DMS153 treated with DMSO at 0.1 percent for 48 hours (cell line): ENCODE data around the gene ZNF326.
"Not testable (repeated sequence)": the region's sequence is repeated elsewhere in the genome, so short reads cannot be mapped to it uniquely, and the experiment has no call there.

ENCODE experiments used
- DNase-seq: peaks from one replicate; lab custom pipeline; 2025; ENCODE audit not compliant: unreplicated experiment; lab: John Stamatoyannopoulos, UW

ZNF326 gene

DNA sequence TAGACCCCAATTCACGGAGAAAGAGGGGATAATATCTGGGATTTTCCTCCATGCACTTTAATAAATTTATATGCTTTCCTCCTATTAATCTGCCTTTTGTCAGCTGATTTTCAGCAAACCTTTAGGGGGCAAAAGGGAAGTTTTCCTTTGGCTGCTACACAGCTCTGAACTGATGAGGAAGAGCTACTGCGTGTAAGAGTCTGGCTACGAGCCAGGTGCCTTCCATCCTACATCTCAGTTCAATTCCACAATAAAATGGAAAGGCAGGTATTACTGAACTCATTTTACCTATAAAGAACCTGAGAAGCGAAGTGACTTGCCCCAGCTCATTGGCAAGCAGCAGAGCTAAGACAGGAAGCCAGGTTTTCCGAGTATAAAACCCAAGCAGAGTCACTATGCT lies 28.3 kb upstream of the ZNF326 start:
- no peak for DNase-seq

DNA sequence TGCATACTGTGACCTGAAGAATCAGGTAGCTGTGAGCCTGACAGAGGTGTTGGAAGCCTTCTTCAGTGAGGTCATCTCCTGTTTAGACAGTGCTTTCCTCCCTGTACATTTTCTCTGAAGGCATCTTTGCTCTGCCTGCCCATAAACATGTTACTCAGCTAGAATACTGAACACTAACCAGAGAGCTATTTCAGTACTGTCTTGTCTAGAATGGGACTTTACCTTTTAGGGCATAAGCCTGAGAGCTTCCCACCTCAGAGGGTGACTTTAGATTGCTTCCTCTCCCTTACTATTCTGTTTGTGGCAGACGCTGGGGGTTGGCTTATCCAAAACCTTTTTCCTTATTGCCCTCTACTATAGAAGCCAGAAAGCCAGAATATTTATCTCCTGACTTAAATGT lies 23.3 kb upstream of the ZNF326 start:
- DNase-seq, result no peak

DNA sequence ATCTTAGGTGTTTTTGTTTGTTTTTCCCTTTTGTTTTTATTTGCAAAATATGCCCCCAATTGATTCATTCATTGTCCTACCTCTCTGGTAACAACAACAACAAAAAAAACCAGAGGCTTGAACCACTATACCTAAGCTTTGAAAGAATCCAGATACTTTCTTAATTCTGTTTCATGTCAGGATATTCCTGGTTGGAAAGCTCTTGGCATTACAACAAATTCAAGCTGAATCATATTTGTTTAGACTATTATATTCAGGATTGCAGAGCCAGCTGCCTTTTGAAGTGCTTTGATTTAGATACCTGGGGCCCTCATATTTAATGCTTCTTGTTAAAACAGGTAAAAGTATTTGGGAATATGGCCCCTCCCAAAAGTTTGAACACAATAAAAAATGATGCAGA lies 22.9 kb upstream of the ZNF326 start:
- DNase-seq, result no peak

DNA sequence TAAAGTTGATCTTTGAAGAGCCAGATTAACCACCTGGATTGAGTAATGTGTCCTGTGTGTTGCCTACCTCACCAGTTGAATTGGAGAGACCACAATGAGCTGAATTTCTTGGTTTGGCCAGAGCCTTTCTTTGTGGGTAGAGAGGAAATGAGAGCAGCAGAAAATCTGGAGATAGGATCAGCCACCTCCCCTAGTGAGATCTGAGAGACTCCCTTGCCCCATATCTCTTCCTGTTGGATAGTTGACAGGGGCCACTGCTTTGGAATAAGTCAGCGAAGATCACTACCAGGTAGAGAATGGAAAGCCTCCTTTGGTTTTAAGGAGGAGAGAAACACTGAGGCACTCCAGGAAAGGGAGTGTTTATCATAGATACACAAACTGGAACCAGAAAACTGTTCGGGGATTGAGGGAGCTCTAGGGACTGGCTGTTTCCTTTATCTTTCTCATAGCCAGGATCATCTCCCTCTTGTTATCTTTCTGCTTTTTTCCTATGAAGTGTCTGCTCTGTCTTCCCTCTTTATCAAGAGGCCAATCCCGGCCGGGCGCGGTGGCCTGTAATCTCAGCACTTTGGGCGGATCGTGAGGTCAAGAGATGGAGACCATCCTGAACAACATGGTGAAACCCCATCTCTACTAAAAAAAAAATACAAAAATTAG lies 21.3 kb upstream of the ZNF326 start:
- DNase-seq, result no peak

DNA sequence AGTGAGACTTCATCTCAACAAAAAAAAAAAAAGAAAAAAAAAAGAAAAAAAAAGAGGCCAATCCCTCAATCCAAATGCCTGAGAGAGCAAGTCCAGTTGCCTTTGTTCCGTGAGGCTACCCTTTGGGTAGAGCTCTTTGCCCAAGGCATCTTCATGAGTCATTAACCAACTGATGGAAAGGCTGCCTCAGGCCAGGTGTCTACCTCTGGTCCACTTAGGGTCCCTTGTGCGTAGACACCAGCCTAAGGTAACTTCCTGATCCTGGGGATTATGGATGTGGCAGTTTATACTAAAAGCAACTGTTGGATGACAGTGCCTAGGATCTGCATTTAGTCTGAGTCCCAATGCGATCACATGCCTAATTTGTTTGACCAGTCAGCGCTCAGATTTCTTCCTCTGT lies 20.7 kb upstream of the ZNF326 start:
- DNase-seq, result no peak

DNA sequence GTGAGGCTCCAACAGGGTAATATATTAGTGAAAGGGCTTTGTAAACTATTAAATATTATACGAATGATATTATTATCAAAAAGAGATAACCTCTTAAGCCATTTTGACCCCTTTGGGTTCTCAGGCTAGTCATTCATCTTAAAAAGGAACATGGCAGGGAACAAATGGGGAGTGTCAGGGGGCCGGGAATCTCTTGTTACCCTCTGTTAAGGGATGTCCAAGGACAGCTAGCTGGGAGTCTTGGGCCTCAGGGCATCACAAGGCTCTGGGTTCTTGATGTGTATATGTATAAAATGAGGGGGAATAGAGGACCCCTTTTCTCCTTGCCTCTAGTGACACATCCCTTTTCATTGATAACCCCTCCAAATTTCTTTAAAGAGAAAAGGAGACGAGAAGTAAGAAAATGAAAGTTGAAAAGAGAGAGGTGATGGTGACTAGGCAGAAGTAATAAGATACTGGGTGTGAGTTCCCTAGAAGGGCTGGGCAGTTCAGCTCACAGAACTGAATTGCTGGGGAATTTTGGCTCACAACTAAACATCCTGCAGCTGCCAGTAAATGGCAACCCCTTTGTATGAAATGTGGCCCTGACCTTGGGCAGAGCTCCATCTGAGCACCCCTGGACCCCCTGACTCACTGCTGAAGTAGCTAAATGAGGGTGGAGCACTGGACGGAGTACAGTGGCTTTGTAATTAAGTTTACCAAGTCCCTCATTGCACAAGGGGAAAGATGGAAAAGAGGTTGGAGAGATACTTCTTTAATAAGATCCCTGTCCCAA lies 20.0 kb upstream of the ZNF326 start:
- DNase-seq, result no peak

DNA sequence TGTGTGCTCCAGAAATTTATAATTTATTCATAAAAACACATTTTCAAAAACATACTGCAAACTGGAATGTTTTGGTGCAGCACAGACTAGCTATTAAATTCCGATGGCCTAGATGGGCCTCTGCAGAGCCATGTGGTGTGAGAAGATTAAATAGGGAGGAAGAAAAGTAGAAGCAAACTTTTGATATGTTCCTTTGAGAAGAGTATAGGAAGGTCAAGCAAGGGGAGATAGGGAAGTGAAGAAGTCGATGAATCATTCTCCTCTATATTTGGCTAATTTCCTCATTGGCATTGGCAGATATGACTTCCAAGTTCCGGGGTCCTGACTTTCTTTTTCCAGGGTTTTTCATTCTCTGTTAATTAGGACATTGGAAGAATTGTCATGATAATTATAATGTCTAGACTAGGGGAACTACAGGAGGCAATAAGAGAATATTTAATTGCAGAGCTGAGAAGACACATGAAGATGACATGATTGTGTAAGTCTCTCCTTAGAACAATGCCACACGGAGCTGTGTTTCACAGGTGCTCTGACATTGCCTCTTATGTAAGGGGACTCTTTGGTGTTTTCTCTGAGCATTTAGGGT lies 19.3 kb upstream of the ZNF326 start:
- DNase-seq, result no peak

DNA sequence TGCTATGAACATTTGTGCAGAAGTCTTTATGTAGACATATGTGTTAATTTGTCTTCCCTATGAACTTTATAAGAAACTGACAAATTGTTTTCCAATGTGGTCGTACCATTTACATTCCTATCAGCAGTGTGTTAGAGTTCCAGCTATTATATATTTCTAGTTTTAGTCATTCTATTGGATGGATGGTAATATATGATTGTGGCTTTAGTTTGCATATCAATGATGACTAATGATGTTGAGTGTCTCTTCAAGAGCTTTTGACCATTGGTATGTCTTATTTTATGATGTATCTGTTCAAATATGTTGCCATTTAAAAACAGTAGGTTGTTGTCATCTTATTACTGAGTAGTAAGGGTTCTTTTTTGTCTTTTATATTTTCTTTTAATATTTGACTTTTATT lies 16.2 kb upstream of the ZNF326 start:
- DNase-seq, result no peak

DNA sequence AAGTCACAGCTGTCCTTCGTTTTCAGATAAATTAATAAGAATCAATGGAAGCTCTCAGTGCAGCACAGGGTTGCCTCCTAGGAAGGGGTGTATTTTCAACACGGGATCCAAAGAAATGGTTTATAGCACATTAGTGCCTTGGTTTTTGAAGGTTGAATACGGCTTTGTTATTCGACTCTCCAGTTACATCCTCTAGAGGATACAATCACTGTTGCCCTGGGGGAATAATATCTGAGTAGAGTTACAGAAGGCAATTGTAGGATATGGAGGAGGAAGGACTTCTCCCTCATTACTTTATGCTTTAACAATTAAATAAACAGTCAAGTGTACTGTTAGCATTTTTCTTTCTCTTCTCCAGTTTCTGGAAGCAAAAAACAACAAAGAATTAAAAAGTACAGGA lies 14.3 kb upstream of the ZNF326 start:
- peak; percentile 29 for DNase-seq

DNA sequence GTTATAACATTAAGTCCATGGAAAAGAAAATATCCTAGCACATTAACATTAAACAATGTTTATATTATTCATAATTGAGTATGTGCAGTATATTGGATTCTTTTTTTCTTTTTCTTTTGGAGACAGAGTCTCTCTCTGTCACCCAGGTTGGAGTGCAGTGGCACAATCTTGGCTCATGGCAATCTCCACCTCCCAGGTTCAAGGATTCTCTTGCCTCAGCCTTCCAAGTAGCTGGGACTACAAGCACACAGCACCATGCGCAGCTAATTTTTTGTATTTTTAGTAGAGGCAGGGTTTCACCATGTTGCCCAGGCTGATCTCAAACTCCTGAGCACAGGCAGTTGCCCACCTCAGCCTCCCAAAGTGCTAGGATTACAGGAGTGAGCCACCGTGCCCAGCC lies 12.1 kb upstream of the ZNF326 start:
- DNase-seq, result not testable (repeated sequence)

DNA sequence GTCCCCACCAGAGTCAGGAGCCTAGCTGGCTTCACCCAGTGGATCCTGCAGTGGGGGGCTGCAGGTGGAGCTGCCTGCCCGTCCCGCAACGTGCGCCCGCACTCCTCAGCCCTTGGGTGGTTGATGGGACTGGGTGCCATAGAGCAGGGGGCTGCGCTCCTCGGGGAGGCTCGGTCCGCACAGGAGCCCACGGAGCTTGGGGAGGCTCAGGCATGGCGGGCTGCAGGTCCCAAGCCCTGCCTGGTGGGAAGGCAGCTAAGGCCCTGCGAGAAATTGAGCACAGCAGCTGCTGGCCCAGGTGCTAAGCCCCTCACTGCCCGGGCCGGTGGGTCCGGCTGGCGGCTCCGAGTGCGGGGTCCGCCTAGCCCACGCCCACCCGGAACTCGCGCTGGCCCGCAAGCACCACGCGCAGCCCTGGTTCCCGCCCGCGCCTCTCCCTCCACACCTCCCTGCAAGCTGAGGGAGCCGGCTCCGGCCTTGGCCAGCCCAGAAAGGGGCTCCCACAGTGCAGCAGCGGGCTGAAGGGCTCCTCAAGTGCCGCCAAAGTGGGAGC lies 10.3 kb upstream of the ZNF326 start:
- not testable (repeated sequence) for DNase-seq

DNA sequence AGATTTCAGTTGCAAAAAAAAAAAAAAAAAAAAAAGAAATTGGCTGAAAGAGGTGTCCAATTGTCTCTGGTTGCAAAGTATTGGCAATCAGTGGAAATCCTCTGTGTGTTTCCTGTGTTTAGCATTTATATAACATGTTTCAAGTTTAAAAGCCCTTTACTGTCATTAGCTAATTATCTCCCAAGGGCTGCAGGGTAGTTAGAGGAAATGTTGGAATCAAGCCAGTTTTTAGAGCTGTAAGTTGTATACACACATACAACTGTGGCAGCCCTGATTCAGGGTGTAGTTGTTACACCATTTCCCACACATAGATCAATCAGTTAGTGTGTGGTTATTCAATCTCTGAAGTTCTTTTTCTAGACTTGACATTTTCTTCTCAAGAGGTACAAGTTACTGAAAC lies 8.9 kb upstream of the ZNF326 start:
- DNase-seq, result peak; percentile 34

DNA sequence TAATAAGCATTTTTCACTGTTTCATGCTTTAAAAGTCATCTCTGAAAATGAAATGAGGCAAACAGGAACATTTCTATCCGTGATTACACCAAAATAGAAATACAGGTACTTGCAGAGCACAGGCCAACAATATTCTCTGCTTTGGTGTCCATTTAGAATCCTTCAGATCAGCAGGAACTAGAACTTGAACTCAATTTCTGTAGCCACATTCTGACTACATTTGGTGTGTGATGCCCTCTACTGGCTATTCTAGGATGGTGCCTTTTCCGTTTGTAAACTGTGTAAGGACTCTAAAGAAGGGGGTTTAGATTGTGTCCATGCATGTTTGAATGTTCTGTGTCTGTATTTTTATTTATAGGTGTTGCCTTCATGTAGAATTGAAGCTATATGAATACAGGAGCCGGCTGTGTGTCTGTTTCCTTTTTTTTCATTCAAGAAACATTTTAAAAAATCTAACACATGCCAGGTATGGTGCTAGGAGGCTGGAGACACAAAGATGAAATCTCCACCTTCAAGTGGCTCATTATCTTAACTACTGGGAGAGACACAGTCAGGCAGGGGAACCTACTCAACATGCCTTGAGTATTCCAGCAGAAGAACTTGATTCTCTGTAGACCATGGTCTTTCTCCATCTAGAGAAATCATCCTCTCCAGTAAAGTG lies 7.6 kb upstream of the ZNF326 start:
- DNase-seq, result peak; percentile 74

DNA sequence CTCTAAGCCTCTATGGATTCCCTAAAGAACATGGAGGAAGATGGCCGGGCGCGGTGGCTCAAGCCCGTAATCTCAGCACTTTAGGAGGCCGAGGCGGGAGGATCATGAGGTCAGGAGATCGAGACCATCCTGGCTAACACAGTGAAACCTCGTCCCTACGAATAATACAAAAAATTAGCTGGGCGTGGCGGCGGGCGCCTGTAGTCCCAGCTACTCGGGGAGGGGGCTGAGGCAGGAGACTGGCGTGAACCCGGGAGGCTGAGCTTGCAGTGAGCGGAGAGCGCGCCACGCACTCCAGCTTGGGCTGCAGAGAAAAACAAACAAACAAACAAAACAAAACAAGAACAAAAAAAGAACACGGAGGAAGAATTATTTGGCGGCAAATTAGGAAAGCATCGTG lies 5.8 kb upstream of the ZNF326 start:
- DNase-seq, result no peak

DNA sequence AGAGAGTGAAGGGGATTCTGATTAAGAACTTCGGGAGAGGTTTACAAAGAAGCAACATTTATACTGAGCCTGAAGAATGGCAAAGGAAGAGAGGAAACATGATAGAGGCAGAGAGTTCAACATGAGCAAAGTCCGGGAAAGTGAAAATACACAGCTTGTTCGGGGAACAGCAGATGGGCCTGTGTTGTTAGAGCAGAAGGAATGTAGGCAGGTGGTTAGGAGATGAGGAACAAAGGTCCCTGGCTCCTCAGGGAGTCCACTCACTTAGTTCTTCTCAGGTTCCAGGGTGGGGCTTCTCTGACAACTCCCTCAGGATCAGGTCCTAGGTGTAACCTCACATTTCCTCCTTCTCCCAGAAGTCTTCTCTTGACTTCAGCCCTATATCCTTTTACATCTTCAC lies 5.1 kb upstream of the ZNF326 start:
- DNase-seq, result no peak

DNA sequence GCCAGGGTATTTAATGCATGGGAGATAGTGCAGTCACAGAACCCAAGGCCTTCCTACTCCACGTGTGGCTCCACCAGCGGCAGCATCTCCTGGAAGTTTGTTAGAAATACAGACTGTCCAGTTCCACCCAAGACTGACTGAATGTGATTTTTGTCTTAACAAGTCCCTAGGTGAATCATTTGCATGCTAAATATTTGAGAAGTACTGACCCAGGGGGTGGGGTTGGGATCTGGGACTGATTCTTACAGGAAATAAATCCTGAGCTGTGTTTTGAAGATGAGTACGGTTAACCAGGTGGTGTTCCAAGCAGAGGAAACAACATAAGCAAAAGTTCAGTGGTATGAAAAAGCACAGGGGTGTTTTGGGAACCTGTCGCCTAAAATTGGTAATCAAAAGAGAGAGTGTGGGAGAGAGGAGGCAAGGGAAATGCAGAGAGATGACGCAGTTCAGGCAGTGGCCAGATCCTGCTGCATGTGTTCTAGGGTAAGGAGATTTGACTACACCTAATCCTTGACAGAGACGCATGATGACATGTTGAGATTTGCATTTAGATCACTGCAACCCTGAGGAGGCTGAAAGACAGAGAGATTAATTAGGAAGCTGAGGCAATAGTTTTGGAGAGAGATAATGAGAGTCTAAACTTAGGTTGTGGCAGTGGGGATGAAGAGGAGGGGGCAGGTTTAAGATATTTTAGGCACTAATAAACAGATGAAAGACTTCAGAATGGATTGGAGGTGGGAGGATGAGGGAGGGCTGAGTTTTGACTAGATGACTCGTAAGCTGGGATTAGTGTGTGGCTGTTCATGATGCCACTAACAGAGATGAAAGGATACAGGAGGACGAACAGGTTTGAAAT lies 3.7 kb upstream of the ZNF326 start:
- DNase-seq, result no peak

DNA sequence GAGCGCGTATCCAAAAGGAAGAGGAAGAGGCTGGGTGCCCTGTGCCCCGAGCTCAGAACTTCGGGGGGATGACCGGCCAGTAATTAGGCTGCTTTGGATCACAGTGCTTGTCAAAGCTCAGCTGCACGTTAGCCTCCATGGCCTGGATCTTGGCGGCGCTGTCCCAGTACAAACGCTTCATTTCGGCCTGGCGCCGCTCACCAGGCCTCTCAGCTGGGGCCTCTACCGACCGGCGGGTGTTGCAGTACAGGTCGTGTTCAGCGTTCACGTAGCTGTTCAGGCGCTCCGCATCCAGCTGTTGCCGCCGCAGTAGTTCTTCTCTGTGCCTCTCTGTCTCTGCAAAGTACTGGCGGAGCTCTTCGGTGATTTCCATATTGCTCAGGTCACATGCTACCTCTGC lies 1.4 kb upstream of the ZNF326 start:
- no peak for DNase-seq

DNA sequence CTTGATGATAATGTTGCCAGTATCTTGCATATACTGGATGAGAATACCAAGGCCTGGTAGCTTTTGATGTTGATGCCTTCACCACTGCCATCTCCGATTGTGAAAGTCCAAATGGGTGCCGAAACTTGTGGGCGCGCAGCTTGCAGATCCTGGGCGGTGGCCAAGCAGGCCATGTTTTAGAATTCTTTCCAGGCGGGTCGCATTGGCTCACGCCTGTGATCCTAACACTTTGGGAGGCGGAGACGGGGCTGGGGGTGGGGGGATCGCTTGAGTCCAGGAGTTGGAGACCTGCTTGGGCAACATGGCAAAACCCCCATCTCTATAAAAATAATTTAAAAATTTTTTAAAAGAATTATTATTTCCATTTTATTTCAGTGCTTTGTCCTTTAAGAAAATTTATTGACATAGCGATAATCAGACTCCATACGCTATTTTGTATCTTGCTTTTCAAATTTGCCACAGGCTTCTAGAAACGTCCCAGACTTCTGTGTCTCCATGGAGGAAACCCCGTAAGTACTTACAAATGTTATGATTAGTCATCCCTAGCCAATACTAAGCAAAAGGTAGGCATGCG lies 592 bp upstream of the ZNF326 start:
- DNase-seq, result no peak

DNA sequence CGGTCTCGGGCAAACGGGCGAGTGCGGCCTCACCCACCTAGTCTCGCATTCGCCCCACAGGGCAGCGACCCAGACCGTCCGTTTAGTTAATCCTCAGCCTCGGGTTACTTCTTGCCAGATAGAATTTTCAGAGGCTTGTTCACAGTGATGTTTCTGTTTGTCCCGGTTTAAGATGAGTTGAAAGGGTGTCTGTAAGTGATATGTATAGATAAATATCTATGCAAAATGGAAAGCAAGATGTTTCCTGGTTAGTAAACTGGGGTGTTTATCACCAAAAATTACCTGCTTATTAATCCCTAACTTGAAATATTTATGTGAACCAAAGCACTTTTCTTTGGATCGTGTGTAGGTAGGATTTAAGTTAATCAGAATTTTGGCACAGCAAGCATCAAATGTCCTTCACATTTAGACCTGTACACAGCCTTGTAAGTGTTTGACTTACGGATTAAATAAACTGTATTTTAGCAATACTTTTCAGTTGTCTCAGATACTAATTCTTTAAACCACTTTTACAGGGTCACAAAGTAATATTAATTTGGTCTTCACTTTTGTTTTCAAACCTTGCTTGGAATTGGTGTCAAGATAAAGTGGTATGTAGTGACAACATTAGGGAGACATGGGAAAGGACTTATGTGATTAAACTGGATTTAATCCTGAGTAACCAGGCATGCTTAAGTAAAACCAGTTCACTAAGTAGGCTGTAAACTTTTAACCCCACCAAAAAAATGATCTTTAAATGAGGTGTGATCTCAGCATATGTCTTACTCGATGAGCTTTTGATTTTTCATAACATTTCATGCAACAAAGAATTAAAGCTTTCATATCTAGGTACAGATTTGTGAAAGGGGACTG lies 914 bp downstream of the ZNF326 start:
- DNase-seq, result no peak
